GM21360 (cell line): ENCODE data around the gene WNK4.

Experiments used
- ATAC-seq: cut with Tn5 transposase; IDR thresholded peaks from one replicate; pipeline ENCODE4 v1.9.1; 2021; ENCODE audit warnings: mild to moderate bottlenecking, moderate library complexity; ENCODE audit not compliant: unreplicated experiment

The WNK4 gene

DNA sequence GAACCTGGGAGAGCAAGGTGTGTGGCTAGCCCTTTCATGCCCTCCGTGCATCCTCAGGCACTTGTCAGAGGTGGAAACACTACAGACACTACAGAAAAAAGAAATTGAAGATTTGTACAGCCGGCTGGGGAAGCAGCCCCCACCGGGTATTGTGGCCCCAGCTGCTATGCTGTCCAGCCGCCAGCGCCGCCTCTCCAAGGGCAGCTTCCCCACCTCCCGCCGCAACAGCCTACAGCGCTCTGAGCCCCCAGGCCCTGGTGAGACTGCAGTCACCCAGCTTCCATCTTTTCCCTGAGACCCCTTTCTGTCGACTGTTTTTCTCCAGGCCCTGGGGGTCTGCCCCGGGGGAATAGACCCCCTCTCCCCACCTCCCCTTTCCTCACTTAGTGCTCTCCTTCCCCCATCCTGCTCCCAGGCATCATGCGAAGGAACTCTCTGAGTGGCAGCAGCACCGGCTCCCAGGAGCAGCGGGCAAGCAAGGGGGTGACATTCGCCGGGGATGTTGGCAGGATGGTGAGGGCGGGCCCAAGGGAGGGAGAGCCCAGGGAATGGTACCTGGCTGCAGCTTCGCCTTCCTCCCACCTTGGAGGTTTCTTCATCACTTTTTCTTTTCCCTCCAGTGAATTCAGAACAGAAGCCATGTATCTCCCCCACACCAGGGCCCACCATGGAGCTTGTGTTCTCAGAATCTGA is 15.8 kb downstream of the WNK4 start:
- no peak for ATAC-seq

DNA sequence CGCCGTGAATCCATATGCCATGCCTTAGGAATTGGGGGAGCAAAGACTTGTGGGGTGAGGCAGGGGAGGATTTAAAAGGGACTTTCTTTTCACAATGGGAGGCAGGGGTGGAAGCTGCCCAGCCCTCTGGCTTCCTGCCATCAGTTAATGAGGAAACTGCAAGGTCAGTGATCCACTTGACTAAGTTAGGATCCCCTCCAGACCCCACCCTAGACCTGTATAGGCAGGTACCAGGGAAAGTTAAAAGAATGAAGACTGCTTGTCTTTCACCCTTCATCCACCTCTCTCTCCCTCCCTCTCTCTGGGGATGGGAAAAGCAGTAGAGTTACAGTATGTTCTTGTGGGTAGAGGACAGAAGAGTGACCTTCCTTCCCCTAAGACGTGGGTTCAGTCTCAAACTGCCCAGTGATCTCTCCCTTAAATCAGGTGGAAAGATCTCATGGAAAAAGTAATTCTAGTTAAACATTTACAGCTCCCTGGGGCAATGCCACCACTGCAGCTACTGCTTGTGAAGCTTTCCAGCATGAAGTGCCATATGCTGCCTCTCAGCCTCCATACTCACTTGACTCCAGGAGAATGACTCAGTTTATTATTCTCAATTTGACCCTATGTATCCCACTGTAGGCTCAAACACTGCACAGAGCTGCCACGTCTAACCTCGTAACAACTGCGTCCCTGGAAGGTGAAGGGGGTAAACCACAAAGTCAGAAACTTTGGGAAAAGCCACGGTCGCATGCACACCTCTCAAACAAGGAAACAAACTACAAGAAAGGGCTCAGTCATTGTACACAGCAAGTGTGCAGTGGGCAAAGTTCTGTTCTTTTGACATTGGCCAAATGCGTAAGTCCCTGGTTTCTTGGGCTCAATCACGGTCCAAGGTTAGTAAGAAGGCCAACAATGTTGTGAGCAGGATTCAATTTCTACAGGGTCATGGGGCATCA is 16.9 kb downstream of the WNK4 start:
- no peak for ATAC-seq

DNA sequence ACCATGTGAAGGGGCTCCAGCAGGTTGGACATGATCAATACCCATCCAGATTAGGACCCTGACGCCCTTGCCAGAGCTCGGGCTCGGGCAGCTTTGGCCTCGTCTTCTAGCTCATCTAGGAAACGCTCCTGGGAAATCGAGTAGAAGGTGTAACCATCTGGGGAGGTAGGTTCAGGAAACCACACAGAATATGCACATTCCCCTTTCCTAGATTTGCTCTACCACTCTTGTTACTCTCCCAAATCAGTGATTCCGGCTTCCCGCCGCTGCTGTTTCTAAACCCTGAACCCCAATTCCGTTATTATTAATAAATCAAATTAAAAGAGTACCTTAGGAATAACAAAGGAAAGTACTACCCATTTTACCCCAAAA is 17.6 kb downstream of the WNK4 start:
- ATAC-seq = no peak

DNA sequence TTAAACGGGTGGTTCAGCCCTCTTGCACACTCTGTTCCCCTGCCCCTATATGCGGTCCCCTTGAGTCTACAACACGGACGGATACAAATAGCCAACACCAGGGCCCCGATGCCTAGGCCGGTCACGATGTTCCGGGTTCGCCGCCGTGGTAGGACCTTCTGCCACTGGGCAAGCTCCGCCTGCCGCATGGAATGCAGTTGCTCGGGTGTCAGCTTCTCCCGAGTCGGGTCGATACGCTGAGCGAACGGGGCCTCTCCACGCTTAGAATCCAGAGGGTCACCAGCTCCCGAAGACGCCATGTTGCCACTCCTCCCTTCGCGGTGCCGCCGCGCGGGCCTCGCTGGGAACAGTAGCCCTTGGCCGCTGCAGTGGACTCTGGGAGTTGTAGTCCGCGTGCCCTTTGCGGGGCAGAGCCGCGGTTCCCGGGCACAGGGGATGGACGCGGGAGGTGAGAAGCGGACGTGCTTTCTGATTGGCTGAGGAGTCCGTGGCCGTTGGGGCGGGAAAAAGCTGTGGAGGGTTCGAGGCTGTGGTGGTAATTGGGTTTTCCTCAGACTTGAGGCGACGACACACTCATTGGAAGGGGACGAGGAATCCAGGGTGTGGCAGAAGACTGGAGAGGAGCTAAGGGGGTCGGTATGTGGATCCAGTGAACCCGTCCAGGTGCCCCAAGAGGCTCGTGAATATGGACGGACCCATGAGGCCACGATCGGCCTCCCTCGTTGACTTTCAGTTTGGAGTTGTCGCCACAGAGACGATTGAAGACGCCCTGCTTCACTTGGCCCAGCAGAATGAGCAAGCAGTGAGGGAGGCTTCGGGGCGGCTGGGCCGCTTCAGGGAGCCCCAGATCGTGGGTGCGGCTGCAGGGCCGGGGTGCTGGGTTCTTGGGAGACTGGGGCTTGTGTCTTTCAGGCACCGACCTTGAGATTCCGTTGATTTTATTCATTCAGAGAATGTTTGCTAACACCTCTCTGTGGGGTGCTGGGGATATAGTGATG is 18.3 kb downstream of the WNK4 start, which contains the start of the genes CNTD1 and COA3:
CNTD1 (plus strand) TSS at position 479 of the 998 bp plus-strand sequence; CDS start at position 686, 207 bp downstream.
COA3 (minus strand) TSS at position 322 of the 998 bp plus-strand sequence; CDS start at position 299, 23 bp downstream.
- peak; percentile 54 for ATAC-seq

DNA sequence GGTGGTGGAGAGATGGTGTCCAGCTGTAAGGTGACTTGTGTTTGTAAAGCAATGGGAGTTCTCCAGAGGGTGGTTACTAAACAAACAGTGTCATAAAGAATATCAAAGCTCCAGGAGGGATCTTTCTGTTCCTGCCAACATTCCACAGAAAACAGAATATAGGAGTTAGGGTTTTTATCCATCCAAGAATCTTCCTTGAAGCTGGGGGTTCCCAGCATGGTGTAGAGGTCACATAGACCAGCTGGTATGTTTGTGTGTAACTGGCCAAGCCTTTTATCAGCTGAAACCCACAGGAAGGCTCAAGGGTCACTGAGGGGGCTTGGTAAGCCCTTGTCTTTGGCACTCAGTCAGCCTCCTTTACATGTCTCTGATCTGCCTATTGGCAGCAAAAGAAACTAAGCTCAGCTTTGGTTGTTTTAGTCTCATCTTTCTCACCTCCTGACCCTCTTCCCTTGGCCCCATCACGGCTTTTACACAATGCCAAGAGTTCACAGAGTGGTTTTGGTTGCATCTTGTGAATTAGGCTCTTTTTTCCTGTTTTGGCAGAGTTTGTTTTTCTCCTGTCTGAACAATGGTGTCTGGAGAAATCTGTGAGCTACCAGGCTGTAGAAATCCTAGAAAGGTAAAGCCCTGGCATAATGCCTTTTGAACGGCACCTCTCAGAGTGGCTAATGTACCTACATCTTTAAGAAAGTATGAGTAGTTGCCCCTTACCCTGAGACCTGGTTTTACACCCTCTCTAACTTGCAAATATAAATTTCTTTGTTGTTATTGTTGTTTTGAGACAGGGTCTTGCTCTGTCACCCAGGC is 22.9 kb downstream of the WNK4 start:
- no peak for ATAC-seq

DNA sequence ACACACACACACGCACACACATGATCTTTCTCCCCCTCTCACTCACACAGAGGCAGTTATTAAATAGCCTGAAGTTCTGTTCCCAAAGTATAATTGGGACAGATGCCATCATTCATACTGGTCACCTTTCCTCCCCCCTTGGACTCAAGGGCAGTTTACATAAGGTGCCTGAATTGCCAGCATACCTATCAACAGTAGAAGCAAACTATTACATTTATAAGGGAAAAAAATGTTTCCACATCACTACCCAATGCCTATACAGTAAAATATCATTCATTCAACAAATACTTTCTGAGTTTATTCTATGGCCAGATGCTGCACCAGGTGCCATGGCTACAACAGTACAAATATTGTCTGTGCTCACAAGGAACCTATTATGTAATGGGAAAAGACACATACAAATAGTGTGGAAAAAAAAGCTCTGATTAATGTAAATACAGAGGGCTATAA is 24.5 kb downstream of the WNK4 start:
- no peak for ATAC-seq

DNA sequence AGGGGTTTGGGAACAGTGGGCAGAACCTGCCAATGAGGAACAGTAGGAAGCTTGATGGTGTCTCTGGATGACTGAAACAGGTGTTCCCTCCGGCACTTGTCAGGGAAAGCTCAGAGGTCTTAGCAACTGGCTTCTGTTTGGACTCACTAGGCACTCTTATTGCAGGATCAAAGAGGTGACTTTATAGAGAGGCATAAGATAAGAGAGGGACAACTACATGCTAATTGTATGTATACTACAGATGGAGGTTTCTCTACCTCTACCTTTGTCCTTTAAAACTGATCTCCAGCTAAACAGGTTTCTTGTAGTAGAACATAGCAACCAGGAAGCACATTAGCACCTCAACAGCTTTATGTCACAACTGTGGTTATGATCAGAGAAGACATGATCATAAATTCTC is 25.8 kb downstream of the WNK4 start:
- no peak for ATAC-seq

DNA sequence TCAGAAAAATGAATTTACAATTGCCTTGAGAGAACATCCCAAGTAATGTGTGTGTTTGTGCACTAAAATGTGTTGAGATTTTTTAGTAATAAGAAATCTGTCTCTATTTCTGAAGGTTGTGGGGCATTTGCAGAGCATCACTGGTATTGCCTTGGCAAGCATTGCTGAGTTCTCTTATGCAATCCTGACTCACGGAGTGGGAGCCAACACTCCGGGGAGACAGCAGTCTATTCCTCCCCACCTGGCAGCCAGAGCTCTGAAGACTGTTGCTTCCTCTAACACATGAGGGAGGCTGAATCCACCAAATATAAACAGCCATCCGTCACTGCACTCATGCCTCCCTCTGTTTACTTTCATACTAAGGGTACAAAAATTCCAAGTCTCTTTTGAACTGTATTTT is 28.8 kb downstream of the WNK4 start:
- no peak for ATAC-seq

DNA sequence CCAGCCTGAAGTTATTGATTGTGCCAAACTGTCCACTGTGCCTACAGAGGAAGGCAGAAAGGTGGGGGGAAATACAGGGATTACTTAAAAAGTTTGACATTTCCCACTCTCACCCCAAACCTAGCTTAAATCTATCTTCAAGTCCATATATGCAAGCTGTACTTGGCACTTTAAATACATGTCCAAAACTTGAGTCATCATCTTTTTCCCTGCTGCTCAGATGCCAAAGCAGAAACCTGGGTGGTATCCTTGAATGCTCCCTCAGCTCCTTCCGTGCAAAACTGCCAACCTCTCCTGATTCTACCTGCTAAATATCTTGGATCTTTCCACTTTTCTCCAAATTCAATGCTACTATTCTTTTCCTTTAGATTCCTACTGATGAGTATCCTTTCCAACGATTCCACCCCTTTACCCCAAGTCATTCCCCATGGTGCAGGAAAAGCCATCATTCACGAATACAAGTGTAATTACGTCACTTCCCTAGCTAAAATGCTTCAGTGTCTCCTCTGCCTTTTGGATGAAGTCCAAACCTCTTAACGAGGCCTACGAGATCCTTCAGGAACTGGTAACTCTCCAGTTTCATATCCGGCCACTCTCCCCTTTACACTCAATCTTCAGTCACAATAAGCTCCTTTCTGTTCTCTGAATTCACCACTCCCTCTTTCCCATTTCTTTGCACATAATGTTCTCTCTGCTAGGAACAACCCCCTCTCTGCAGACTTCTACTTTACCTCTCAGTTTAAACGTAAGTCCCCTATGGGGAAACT is 34.4 kb downstream of the WNK4 start:
- ATAC-seq = no peak

DNA sequence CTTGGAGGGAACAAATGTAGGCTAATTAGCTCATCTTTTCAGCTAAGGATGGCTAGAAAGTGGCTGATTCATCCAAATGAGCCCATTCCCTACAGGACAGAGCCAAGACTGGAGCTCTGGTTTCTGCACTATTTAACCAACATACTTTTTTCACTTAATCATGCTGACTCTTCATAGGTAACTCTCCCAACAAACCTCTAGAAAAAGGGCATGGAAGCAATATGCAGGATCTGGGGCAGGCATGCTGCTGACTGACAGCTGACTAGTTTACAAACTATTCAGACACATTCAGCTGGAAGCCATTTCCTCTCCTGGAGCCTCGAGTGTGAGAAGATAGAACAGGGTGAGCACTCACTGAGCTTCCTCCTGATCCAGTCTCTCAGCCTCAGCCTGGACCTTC is 37.5 kb downstream of the WNK4 start:
- no peak for ATAC-seq

DNA sequence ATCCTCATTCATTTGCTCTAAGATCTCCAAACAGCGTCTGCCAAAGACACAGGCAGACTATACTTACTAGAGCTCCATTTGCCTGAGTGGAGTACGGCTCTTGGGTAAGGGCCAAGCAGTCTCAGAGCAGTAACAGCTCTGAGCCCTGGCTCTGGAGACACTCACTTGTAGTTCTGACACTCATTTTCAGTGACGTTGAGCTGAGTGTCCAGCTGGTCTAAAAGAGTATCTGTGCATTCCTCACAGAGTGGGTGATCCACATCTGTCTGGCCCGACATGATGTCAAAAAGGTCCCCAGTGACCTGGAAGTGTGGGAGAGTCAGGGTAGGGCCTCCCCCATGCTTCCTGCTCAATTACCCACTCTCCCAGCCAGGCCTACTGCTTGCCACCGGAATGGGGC is 38.0 kb downstream of the WNK4 start:
- no peak for ATAC-seq

DNA sequence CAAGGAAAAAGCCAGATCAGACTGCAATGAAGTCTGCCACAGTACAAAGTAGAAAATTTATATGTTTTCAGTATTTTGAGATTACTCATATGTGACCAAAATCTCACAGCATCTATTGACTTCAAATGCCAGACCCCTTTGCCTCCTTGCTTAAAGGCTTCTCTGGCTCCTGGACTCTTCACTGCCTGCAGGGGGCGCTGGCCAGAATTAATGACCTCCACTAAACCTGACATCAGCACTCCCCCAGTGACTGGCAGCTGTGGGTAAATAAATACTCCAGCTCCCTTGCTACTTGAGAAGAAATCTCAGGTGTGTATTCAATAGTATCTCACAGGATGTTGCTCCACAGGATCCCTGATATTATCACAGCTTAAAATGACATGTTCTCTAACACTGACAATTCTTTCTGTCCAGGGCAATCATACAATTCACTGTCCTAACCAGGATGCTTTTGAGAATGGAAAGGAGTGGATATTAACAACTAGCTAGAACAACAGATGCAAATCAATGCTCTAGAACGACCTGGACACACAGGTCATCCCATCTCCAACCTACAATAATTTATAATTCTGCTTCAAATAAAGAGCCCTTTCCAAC is 39.6 kb downstream of the WNK4 start:
- ATAC-seq = no peak

DNA sequence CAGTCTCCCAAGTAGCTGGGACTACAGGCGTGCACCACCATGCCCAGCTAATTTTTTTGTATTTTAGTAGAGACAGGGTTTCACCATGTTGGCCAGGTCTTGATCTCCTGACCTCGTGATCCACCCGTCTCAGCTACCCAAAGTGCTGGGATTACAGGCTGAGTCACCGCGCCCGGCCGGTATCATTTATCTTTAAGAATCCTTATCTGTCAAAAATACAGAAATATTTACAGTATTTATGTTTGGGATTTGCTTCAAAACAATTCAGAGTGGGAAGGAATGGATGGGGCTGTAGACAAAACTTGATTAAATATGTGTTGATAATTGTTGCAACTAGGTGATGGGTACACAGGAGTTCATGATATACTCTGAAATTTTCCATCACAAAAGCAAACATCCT is 40.8 kb downstream of the WNK4 start:
- no peak for ATAC-seq

DNA sequence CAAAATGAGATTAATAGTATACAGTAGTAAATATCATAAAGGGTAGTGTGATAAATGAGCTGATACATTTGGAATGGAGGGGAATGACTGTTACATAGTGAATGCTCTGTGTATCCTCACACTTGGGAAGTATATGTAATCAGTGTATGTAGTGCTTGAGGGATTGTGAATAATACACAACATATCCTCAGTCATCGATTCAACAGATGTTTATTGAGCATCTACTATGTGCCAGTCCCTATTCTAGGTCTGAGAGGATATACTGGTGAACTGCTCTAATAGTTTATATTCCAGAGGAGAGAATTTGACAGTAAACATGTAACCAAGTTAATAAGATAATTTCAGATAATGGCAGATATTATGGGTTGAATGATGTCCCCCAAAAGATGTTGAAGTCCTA is 47.1 kb downstream of the WNK4 start:
- ATAC-seq = no peak

DNA sequence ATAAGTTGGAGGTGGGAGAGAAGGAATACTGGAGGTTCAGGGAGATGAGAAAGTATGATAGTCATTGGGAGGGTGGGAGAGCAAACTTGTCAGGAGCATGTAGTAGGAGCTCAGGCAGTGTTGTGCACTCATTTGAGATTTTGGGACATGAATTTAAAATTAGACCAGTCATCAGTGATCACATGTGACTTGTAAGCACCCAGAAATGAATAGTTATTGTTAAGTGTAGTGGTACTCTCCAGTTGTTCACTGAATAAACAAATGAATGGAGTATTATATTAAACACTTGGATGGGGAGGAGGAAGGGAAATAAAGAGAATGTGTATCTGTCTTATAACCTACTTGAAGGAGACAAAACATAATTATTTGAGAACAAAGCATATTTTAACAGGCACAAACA is 50.6 kb downstream of the WNK4 start:
- ATAC-seq = no peak

DNA sequence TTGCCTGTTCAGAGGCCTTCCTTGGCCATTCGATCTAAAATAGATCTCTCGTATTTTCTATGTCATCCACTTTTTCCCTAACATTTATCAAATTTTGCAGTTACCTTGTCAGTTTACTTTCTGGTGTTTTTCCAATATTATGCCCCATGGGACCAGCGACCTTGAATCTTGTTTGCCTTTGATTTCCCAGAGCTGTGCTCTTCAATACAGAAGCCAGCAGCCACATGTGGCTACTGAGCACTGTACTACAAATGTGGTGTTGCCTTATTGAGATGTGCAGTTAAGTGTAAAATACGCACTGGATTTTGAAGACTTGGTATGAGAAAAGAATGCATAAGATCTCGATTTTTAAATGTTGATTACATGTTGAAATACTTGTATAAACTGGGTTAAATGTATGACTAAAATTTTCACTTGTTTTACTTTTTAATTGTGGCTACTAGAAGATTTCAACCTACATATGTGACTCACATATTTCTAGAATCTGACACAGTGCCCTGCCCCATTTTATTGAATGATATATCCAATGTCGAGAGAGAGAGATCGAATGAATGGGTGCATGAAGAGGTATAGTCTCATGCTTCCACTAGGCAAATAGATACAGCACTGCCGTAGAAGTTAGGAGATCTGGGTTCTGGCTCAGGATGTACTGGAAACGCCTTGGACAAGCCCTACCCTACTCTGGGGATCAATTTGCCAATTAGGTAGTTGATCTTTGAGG is 52.0 kb downstream of the WNK4 start:
- ATAC-seq = peak; percentile 2

DNA sequence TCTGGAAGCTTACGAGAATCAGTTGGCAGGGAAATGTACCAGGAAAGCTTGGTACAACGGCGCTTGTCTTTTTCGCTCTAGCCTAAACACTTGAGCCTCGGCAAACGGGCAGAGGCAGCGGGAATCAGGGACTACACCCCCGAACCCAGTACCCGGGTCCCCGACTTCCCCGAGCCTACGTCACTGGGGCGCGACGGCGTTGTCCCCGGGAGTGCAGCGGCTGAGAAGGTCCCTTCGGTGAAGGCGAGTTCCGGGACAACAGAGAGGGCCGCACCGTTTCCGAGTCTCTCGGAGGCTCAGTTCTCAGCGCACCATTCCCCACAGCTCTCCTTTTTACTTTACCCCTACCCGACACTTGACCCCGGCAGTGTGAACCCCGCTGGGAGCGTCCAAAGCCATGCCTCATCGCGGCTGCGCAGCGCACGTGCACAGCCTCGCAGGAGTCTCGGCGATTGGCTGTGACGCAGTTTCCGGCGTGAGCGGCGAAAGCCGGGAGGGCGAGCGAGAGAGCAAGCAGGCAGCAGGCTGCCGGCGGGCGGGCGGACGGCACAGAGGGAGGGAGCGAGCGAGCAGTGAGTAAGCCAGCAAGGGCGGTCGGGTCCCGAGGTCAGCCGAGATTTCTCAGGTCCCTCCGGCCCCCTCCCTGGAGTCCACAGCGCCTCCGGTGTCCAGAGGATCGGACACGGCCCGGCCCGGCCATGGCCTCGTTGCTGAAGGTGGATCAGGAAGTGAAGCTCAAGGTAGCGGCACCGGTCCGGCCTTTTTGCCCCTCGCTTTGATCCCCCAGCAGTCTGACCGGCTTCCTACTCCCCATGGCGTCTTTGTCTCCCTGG is 52.7 kb downstream of the WNK4 start, which contains the start of gene PSME3:
PSME3 (plus strand) TSS at position 464 of the 833 bp plus-strand sequence; CDS start at position 699, 235 bp downstream.
- peak; percentile 75 for ATAC-seq
